HG03025 (cell line): ENCODE data around the gene PIERCE2.
"Not testable (repeated sequence)": the region's sequence is repeated elsewhere in the genome, so short reads cannot be mapped to it uniquely, and the experiment has no call there.

Experiments used
- ATAC-seq: cut with Tn5 transposase; IDR thresholded peaks from one replicate; pipeline ENCODE4 v1.9.1; 2021; ENCODE audit warnings: mild to moderate bottlenecking, moderate library complexity; ENCODE audit not compliant: unreplicated experiment, low FRiP score

PIERCE2 gene, protein sequence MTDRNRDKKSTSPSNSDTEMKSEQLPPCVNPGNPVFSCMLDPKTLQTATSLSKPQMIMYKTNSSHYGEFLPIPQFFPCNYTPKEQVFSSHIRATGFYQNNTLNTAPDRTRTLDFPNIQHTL

DNA sequence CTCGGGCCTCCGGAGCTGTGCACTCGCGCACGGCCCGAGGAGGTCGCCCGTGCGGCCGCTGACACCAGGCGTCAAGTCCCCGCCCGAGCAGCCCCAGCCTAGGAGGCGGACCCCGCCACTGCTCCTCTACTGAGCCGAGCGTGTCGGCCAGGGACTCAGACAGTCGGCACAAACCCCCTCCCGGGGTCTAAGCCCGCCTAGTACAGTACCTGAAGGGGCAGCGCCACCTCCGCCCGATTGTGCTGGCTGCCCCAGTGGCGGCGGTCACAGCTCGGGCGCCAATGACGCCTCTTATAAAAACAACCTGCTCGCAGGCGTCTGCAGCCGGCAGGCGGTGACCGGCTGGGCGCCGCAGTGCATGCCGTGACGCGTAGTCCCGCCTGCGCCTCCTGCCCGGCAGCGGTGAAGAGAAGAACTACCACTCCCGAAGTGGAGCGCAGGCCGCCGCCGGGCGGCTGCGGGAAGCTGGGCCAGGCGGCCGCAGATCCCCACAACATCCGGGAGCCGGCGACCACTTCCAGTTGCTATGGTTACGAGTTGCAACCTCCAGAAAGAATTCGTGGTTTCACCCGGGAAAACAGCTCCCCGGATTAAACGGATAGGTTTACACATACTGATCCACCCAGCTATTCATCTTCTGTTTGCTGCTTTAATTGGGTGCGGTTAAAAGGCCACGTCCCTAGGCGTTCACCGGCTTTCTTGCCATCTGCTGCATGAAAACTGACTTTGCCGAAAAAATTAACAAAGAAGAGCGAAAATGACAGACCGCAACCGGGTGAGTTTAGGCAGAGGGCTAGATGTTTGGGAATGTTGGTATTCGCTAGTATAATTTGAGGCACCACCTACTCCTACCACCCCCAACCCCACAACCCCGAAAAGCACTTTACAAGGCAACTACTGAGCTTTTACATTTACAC lies at the start of gene PIERCE2, which contains the start of gene CCPG1:
Gene PIERCE2 (plus strand): TSS at position 484 of the 917 bp plus-strand sequence. CDS start 274 bp downstream, at position 758.
Gene CCPG1 (minus strand): TSS at position 348 of the 917 bp plus-strand sequence. CDS start 18,935 bp downstream, outside the sequence.
- ATAC-seq = peak; percentile 96

DNA sequence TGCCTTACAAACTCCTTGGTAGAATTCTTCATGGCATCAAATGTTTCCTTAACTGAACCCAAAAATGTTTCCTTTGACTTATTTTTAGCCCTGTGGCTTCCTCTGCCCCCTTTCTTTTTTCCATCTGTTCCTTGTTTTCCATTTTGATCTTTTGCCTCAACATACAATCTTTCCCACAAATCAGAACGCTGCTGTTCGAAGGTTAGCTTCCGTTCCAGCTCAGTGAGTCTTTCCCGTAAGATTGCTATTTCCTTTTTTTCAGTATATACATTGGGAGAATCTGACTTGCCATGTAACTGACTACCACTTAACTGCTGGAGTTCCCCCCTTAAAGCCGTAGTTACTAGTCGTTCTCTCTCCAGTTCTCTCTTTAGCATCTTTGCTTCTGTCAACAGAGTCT lies 48.0 kb upstream of the PIERCE2 start:
- no peak for ATAC-seq

DNA sequence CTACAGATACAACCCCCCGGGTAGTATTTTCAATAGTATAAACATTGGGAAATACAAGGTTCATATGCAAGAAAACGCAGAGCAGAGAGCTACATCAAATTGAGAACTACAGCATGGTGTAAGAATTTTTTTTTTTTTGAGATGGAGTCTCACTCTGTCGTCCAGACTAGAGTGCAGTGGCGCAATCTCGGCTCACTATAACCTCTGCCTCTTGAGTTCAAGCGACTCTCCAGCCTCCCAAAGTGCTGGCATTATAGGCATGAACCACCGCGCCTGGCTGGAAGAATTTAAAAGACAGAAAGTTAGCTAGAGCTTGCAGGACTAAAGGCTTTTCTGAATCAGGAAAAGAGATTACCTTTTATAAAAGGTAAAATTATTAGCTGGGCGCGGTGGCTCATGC lies 47.2 kb upstream of the PIERCE2 start:
- ATAC-seq = no peak

DNA sequence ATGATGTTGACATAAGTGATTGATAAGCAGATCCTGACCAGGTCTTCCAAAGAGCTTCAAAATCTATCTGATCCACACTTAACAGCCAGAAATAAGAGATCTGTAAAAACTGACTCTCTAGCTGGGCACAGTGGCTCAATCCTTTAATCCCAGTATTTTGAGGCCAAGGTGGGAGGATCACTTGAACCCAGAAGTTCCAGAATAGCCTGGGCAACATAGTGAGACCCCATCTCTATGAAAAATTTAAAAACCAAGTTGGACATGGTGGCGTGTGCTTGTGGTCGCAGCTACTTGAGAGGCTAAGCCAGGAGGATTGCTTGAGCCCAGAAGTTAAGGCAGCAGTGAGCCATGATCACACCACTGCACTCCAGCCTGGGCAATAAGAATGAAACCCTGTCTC lies 45.7 kb upstream of the PIERCE2 start:
- no peak for ATAC-seq

DNA sequence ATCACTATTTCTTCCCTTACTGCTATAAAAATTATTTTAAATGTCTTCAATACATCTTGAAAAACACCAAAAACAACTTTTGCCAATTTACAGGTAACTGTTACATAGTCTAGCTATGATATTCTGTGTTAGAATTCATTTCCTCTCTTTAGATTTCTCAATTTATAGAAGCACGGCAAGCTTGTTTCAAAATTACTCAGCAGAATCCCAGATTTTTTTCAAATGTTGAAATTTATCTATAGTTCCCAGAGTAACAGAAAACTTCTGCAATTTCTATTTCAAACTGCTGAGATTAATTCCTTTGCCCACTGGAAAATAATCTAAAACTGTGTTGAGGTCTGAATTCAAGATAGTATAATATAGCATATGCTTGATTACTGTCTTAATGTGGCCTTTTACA lies 41.3 kb upstream of the PIERCE2 start:
- no peak for ATAC-seq

DNA sequence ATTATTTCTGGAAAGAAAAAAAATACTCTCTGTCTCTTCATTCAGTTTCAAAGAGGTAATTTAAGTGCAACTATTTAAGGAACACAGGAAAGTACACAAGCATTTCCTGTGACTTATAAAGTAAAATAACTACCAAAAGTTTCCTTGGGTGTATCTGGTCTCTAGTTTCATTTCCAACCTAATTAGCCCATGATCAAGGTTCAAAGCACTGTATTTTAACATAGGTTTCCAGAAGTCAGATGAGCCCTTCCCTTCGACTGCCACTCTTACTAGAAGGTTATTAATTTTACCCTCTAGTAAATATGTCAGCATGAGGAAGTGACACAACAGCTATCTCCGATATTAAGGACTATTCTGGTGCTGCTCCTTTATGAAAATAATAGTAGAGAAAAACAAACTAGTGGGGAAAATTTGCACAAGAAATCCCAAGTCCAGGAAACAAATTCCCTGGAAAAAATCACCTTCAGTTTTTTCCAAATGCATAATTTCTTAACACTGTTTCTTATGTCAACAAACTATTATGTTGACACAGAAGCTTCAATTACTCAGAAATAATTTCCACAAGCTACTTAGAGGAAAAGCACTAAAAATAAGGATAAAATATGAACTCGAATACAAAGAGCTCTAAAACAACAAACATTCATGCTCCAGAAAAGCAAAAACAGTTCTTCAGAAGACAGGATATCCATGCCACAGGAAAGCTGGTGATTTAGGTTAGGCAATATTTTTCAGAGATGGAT lies 35.4 kb upstream of the PIERCE2 start:
- peak; percentile 79 for ATAC-seq

DNA sequence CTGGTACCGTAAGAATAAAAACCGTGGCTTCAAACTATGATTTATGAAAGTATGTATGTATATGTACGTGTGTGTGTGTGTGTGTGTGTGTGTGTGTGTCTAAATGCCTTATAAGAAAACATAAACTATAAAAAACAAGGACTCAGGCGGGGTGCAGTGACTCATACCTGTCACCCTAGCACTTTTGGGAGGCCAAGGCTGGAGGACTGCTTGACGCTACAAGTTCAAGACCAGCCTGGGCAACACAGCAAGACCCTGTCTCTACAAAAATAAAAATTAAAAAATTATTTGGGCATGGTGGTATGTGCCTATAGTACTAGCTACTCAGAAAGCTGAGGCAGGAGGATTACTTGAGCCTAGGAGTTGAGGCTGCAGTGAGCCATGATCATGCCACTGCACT lies 29.2 kb upstream of the PIERCE2 start:
- ATAC-seq = no peak

DNA sequence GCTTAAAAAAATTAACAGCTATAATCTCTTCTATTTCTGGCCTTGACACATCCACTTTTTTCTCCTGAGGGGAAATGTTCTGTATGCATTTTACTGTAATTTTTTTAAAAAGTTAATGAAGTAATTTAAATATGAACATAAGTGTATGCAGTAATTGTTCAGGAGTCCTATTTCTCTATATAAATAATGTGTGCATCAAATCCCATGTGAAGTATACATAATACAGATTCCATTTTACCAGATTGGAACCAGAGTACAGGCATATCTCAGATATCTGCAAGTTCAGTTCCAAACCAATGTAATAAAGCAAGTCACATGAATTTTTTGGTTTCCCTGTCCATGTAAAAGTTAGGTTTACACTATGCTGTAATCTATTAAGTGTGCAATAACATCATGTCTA lies 26.7 kb upstream of the PIERCE2 start:
- ATAC-seq = no peak

DNA sequence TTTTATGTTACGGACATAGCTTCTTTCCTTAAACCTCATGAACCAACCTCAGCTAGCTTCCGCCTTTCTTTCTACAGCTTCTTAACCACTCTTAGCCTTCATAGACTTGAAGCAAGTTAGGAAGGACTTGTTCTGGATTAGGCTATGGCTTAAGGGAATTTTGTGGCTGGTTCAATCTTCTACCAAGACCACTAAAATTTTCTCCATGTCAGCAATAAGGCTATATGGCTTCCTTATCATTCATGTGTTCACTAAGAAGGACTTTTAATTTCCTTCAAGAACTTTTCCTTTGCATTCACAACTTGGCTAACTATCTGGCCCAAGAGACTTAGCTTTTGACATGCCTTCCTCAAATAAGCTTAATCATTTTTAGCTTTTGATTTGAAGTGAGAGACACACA lies 24.6 kb upstream of the PIERCE2 start:
- ATAC-seq = no peak

DNA sequence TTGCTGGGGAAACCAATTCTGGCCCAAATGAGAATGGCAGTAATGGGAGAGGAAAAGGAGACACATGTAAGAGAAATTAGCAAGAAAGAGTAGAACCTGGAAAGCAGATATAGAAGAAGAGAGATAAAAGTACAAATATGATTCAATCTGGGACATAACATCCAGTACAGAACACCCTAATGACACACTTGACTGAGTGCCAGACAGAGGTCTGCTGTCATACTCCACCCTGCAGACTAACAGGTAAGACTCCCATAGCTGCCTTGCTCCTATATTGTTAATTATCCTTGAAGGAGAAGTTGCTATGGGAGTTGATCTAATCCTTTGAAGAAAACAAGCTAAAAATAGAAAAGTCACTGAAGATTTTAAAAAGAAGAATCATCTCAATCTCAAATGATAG lies 21.3 kb upstream of the PIERCE2 start:
- ATAC-seq = no peak

DNA sequence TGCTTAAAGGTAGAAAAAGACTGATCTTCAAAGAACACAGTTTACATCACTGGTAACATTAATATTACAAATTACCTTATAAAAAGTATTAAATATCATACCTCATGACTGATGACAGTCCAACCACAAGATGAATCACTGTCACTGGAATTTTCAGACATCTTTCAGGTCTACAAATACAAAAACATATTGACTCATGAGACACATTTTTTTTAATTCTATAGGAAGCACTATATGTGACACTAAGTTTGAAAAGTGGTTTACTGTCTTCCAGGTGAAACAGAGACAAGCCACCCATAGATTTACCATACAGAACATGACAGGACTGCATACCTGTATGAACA lies 19.1 kb upstream of the PIERCE2 start:
- ATAC-seq = no peak

DNA sequence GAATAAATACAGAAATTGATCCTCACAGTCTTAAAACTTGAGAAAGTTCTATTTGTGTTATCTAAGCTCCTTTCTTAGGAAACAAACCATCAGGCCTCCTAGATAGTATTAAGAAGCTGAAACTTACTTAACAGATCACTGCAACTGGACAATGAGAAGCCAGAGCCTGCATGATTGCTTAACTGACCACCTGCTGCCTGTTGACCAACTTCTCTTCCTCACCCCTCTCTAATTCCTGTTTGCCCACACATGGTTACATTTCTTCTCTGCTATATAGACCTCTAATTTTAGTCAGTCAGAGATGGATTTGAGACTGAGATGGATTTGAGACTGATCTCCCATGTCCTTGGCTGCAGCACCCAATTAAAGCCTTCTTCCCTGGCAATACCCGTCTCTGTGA lies 13.6 kb upstream of the PIERCE2 start:
- no peak for ATAC-seq

DNA sequence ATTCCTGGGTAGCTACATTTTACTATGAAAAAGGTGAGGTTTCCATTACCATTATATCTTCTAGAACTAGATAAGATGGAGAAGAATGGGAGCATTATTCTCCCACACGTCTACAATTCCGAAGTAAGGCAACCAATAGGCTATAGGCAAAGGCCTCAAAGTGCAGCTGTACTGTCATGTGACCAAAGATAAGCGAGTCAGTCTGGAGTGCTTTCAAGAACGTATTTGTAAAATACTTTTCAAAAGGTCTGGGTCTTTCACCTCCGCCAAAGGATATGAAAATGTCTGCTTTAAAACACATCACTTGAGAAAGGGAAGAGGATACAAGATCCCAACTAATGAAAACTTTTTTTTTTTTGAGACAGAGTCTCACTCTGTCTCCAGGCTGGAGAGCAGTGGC lies 10.1 kb upstream of the PIERCE2 start:
- ATAC-seq = no peak

DNA sequence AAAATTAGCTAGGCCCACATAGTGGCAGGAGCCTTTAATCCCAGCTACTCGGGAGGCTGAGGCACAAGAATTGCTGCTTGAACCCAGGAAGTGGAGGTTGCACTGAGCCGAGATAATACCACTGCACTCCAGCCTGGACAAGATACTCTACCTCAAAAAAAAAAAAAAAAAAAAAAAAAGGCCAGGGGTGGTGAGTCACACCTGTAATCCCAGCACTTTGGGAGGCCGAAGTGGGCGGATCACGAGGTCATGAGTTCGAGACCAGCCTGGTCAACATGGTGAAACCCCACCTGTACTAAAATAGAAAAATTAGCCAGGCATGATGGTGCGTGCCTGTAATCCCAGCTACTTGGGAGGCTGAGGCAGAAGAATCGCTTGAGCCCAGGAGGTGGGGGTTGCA lies 8.2 kb upstream of the PIERCE2 start:
- ATAC-seq = not testable (repeated sequence)

DNA sequence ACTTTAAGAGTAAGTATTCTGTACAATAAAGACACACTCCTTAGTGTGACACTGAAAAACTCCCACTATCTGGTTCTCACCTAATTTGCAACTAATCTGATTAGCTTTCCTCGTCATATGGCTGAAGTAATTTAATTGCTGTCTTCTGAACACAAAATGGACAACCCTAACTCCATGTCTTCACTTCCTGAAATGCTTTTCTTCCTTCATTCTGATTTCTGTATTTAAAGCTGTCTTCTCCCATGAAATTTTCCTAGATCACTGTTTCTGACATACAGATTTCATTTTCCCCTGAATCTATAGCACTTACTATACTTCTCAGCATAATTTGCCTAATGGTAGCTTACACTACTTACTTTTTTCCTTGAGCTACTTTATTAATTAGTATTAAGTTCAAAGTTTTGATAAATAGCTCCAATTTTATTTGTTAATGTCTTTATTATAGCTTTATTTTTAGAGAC lies 6.5 kb upstream of the PIERCE2 start:
- ATAC-seq = no peak

DNA sequence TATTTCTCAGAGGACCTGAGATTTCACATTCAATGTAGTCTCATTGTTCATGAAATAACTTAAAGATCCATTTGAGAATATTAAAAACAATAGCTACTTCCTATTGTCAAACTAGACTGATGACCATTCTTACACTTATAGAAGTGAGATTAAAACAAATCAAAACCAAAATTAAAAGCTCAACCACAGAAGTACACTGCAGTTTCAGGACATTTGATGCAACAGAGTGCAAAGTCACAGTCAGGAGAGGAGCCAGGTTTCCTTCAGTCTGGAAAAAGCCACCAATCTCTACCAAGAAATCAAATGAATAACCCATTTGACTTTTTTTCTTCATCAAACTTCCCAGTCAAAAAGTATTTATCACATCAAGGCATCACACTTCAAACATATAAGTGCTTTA lies 5.6 kb upstream of the PIERCE2 start:
- ATAC-seq = no peak

DNA sequence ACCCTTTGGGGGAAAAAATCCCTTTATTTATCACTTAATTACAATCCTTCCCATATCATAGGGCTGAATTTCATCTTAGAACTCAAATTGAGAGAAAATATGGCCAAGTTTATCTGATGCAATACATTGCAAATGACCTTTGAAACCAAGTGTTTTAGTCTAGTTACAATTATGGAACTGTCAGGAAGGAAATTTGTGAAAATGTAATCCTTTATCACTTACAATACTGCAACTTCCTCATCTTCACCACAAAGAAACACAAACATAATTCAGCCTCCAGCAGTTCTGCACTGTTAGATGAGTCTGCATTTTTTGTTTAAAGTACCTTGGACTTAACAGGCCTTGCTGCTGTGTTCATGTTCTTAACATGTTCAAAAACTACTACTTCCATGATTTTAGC lies 4.8 kb upstream of the PIERCE2 start:
- no peak for ATAC-seq

DNA sequence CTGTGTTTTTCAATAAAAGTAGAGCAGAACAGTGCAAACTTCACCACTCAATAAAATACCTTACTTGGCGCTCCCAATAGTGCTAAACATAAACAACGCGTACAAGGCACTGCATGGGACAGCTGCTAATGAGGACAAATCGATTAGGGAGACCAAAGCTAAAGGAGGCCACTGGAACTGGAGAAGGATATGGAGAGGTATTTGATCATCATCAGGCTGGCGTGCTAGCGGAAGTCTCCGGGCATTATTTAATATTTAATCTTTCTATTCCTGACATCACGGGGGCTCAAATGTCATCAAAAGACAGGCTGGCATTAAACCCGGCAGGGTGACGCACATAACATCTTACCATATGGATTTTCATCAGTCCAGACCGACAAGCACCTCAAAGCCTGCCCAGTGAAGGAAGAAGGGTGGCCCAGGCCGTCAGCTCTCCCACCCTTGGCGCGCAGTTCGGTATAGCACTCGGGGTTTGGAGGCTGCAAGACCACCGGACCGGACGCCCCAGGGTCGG lies 740 bp upstream of the PIERCE2 start:
- ATAC-seq = no peak

DNA sequence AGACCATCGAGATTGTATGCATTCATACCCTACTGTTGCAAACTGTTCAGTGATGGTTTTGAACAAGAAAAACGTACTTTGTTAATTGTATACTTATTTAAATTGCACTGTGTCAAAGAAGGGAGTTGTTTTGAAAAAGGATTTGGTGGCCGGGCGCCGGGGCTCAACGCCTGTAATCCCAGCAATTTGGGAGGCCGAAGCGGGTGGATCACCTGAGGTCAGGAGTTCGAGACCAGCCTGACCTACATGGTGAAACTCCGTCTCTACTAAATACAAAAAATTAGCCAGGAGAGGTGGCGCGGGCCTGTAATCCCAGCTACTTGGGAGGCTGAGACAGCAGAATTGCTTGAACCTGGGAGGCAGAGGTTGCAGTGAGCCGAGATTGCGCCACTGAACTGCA lies 681 bp downstream of the PIERCE2 start:
- ATAC-seq = not testable (repeated sequence)

DNA sequence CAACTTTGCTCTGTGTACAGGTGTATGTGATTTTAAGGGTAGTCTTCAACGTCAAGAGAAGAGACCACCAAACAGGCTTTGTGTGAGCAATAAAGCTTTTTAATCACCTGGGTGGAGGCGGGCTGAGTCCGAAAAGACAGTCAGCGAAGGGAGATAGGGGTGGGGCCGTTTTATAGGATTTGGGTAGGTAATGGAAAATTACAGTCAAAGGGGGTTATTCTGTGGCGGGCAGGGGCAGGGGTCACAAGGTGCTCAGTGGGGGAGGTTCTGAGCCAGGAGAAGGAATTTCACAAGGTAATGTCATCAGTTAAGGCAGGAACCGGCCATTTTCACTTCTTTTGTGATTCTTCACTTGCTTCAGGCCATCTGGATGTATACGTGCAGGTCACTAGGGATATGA lies 9.4 kb downstream of the PIERCE2 start:
- ATAC-seq = not testable (repeated sequence)
